ENCODE measurements around the gene CCDC80. TPM values are rescaled to one million over a fixed set of nuclear protein-coding genes. Genes with fewer than 3 reads are reported as not detected.

CCDC80 gene
- total RNA-seq, 4 donors from 2014 or later: 19.4 to 129 (median 31.1) TPM

DNA sequence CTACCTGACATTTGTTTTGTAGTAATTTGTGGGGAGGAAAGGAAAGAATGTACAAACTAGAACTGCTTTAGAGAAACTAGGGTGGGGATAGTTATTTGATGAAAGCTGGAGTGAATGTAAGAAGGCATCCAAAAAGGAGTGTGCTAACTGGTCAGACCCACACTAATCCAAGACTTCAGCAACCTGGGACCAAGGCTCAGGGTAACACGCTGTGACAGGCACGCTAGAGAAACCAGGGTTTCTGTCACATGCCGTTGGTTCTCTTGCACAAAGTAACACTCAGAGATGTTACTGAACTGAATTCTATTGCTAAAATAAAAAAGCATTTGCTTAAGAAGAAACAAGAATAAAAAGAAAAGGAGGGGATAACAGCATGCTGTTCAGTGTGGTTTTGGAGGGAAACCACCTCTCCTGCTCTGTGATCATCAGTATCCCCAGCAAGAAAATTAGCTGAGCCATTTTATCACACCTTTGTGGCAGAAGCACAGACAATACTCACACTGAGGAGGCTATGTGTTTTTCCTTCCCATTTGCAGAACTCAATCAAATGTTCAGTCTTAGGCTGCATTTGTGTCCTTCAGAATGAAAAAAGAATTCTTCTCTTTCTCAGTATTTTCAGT is 2.8 kb upstream of the CCDC80 start:
- no peak for DNase-seq (ENCODE audit: low spot score in 2 of 2)
- Histone ChIP-seq H3K9me3 (no peaks in the 10 kb centered on the region), H3K36me3 (no peaks in the 10 kb centered on the region), H3K27me3 (no peaks in the 10 kb centered on the region), H3K4me3 (no peak overlapping the region), H3K4me1 (peaks cover 0 to 42% (median 8%) of the 10 kb centered on the region in 4 donors), H3K27ac (no peak overlapping the region)
- TF ChIP-seq, protein P1, sequence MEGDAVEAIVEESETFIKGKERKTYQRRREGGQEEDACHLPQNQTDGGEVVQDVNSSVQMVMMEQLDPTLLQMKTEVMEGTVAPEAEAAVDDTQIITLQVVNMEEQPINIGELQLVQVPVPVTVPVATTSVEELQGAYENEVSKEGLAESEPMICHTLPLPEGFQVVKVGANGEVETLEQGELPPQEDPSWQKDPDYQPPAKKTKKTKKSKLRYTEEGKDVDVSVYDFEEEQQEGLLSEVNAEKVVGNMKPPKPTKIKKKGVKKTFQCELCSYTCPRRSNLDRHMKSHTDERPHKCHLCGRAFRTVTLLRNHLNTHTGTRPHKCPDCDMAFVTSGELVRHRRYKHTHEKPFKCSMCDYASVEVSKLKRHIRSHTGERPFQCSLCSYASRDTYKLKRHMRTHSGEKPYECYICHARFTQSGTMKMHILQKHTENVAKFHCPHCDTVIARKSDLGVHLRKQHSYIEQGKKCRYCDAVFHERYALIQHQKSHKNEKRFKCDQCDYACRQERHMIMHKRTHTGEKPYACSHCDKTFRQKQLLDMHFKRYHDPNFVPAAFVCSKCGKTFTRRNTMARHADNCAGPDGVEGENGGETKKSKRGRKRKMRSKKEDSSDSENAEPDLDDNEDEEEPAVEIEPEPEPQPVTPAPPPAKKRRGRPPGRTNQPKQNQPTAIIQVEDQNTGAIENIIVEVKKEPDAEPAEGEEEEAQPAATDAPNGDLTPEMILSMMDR (IDR thresholded peaks at IDR 0.05): no peak
- TF ChIP-seq POLR2A (IDR thresholded peaks at IDR 0.05) (no peak), EP300 (IDR thresholded peaks at IDR 0.05) (no peak)
- 59 to 82% methylated on average over 3 of the region's 3 CpGs for WGBS, 2 donors

DNA sequence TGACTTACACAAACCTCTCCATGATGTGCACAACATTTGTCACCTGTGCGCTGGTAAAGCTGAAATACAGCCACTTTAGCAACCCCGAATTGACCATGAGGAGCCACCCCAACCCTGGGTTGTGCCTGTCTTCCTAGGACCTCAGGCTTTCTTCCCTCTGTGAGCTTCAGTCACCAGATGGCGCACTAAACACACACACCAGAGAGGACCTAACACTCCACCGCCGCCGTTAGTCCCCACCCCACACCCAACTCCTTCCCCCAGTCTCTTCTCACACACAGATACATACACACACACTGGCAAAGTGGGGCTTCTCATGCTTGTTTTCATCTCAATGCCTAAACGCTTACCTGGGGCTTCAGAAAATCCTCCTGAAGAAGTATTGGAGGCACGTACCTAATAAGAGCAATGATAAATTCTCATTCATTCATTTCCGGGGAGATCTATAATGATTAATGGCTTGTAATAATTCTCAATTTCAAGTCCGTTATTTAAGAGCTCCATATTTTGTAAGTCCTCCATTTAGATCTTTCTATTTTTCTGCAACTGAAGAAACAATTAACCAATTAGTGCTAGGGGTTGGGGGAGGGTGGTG is 2.1 kb upstream of the CCDC80 start:
- Histone ChIP-seq H3K4me3 (peak overlapping the region in 2 of 4 donors; percentile 16 to 28), H3K36me3 (no peaks in the 10 kb centered on the region), H3K9me3 (no peaks in the 10 kb centered on the region), H3K27me3 (no peaks in the 10 kb centered on the region), H3K4me1 (peaks cover 0 to 44% (median 8%) of the 10 kb centered on the region in 4 donors), H3K27ac (peak overlapping the region in 1 of 4 donors; percentile 89)
- WGBS, 2 donors: 4% methylated on average over 10 of the region's 10 CpGs
- TF ChIP-seq EP300 (IDR thresholded peaks at IDR 0.05): no peak
- TF ChIP-seq, protein P1 (IDR thresholded peaks at IDR 0.05): peak; percentile 74 to 88 (median 81)
- TF ChIP-seq POLR2A (IDR thresholded peaks at IDR 0.05): no peak
- peak; percentile 79 to 98 for DNase-seq (ENCODE audit: low spot score in 2 of 2)

DNA sequence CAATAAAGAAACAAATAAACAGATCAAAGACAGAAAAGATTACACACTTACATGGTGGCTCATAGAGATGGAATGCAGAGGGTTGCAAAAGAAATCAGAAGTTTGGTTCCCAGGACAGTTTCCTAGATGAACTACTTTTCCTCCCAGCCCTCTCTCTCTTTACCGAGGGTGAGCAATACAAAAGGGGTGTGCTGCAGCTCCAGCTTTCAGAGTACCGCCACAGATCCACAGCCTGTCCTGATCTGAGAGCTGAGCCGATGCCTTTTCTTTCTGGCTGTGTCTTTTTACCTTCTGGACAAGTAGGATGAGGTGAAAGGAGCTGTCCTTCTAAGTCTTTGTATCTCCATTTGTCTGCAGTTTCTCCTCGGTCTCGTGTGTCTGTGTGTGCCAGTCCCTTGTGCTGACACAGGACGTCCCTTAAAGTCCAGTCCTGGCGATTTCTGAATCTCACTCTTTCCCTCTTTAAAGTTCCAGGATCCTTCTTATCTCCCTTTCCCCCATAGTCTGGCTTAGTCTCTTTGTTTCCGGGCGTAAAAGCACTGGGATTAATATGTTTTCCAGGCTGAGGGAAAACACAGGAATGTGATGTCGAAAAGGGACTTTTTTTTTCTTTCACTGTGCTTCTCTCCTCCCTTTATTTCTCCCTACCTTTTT is 540 bp downstream of the CCDC80 start:
- Histone ChIP-seq H3K4me3 (peak overlapping the region; percentile 21 to 53 (median 24)), H3K9me3 (no peaks in the 10 kb centered on the region), H3K36me3 (no peaks in the 10 kb centered on the region), H3K27ac (peak overlapping the region; percentile 41 to 89 (median 69)), H3K4me1 (peaks cover 0 to 52% (median 10%) of the 10 kb centered on the region in 4 donors), H3K27me3 (no peaks in the 10 kb centered on the region)
- DNase-seq (ENCODE audit: low spot score in 2 of 2): peak in 1 of 2 donors; percentile 47
- 1 to 5% methylated on average over 10 of the region's 10 CpGs for WGBS, 2 donors
- TF ChIP-seq EP300 (IDR thresholded peaks at IDR 0.05) (peak in 1 of 2 donors; percentile 40), POLR2A (IDR thresholded peaks at IDR 0.05) (no peak)
- TF ChIP-seq, protein P1 (IDR thresholded peaks at IDR 0.05): no peak

DNA sequence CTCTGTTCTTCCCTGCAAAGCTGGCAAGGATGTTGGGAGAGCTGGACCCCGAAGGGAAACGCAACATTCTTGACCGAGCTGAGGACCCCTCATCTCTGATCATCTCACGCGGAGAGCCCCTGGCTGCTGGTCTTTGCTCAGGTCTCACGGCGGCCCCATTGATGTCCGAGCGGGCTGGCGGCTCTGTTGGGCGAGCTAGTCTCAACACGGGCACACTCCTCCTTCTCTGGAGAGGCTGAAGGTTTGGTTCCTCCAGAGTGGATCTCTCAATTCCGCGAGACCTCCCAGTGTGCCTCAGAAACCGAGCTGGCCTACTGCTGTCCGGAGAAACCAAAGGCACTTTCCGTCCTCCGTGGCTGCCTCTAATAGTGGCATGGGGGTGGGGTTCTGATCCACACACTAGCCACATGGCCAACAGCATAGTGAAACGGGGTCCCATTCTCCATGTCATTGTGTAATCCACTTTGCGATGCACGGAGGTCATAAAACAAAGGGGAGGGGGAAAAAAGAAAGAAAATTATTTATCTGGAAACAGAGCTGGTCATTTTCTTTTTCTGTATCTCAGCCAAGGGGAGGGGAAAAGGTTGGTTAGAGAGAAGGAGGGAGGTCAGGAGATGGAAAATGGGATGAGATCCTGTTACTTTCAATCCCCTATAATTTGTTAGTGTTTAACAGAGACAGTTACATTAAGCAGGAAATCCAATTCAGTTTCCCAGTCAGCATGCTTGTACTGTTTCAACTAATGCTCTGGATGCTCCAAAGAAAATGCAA is 1.3 kb downstream of the CCDC80 start:
- WGBS, 2 donors: 71% methylated on average over 21 of the region's 21 CpGs
- Histone ChIP-seq H3K4me1 (peaks cover 0 to 59% (median 10%) of the 10 kb centered on the region in 4 donors), H3K36me3 (no peaks in the 10 kb centered on the region), H3K27ac (peak overlapping the region in 3 of 4 donors; percentile 31 to 89 (median 88)), H3K27me3 (no peaks in the 10 kb centered on the region), H3K4me3 (peak overlapping the region; percentile 21 to 53 (median 24)), H3K9me3 (no peaks in the 10 kb centered on the region)
- TF ChIP-seq POLR2A (IDR thresholded peaks at IDR 0.05): no peak
- TF ChIP-seq, protein P1 (IDR thresholded peaks at IDR 0.05): no peak
- no peak for TF ChIP-seq EP300 (IDR thresholded peaks at IDR 0.05)
- DNase-seq (ENCODE audit: low spot score in 2 of 2): no peak
